ENCODE measurements around the gene ARHGAP26.

ARHGAP26 gene

DNA sequence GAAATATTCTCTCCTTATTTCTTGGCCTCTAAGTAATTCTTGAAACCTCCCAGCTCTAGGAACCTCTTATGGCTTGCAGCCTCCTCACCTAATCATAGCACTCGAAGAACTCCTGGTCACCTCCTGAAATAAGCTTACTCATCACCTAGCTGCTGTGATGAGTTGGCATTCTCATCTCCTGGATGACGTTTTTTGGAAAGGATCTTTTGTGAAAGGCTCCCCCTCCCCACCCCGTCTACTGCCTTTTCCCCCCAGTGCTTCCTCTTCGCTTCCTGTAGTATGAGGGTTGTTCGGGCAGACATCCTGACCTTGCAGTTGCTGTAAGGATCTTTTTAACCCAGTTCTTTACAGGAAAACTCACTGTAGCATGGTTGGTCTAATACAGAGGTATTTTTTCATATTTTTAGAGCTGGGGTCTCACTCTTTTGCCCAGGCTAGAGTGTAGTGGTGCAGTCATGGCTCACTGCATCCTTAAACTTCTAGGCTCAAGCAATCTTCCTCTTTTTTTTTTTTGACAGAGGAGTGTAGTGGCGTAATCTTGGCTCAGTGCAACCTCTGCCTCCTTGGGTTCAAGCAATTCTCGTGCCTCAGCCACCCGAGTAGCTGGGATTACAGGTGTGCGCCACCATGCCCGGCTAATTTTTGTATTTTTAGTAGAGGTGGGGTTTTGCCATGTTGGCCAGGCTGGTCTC, 41.8 kb downstream of the ARHGAP26 start:
- no peak for DNase-seq (ENCODE audit: low spot score)

DNA sequence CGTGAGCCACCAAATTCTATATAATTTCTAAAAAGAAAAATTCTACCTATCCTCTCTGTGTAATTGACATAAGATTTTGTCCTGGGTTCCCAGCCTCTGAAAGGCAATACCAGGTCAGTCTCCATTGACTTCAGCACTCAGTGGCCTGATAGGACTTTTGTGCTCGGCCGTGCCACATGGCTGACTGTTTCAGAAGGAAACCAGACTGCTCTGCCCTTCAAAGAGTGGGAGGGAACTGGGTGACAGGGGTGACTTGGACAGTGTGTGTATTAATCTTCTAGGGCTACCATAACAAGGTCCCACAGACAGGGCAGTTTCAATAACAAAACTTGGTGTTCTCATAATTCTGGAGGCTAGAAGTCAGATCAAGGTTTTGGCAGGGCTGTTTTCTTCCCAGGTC, 43.0 kb downstream of the ARHGAP26 start:
- no peak for DNase-seq (ENCODE audit: low spot score)

DNA sequence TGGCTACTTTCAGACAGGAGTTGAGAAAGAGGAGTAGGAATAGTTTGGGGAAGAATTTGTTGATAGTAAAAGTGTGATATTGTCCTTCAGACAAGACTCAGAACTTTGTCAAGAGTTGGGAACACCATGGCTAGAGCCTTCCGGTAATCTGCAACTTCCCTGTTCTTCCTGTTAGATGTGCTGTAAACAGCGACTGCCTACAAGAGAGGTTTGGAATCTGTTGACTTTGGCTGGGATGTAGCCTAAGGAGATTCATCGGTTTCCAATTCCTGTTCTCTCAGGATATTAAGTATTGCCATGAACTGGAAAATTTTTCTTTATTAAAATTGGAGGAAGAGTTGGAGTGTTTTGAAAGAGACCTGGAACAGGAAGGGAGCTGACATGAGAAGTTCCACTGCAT, 43.9 kb downstream of the ARHGAP26 start:
- DNase-seq (ENCODE audit: low spot score), result no peak

DNA sequence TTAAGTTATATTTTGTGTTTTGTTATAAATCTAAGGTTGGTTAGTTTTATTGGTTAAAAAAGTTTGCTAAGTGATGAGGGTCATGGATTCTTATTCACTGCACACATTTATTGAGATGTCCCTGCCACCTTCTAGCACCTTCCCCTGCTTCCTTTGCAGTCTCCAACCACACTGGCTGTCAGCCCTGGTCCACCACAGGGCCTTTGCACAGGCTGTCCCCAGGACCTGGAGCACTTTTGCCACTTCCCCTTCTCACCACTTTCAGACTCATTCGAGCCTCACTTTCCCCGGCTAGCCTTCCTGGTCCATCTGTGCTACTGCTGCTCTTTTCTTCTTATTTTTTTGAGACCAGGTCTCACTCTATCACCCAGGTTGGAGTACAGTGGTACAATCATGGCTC, 45.3 kb downstream of the ARHGAP26 start:
- no peak for DNase-seq (ENCODE audit: low spot score)

DNA sequence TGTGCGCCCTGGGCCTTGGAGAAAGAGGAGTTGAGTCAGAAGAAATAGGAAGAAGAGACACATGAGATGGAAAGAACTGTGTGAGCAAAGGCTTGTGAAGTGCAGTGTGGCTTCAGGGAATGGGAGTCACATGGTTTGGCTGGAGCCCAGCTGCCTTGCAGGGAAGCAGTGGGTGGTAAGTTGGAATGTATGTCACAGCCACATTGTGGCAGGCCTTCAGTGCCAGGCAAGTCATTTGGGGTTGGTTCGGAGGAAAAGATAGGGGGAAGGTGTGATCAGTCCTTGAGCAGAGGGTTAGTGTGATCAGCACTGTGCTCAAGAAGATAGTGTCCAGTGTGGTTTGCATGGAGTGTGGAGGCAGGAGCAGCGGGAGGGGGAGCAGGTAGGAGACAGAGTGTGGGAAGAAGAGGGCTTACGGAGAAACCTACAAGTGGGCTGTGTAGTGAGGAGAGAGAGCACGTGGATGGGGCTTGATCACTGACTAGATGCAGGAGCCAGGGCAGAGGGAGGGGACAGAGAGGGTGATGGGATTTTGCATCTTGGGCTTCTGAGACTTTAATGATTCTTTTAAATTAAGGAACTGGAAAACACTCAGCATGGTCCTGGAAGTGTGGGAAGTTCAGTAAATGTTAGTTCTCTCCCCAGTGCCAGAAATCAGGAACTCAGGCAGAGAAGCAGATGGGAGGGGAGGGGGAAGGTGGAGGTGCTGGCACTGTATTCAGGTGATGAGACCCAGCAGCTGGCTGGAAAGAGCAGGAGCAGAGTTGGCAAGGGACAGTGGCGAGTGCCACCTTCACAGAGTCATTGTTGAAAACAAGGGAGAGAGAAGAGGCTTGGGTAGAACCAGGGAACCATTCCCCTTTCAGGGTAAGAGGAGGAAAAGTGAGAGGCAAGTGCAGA, 46.6 kb downstream of the ARHGAP26 start:
- DNase-seq (ENCODE audit: low spot score), result no peak

DNA sequence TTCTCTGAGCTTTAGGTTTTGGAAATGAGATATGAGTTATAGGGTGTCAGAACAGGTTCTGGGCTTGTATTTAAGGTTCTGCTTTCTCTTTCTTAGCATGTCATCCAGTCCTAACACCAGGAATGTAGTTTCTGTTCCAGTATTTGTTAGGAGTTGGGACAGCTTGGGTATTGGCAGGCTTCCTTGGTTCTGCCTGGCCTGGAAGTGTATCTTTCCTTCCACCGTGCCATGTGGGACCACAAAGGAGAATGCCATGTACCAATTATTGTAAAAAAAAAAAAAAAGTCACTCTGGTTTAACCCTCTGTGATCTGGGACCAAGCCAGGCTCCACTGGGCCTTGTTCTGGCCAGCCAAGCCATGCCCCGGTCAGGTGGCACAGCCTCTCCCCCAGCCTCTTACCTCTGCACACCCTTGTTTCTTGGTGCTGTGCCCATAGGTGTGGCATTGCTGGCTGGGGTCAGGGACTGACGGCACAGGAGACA, 47.8 kb downstream of the ARHGAP26 start:
- no peak for DNase-seq (ENCODE audit: low spot score)

DNA sequence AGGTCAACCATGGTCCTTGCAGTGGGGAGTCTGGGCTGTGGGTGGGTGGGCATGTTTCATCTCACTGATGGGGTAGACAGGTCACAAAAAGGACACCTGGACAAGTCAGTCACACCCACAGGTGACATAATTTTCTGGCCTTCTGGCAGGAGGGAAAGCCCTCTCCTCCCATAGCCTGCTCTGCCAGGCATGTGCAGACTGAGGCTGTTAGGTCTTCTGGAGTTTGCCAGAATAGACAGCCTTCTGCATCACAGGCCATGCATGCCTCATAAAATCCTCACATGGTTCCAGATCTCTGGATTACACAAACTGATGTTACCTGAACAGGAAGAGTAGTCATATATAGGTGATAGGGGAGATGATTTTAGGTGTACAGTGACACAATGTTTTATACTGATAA, 49.1 kb downstream of the ARHGAP26 start:
- DNase-seq (ENCODE audit: low spot score), result no peak

DNA sequence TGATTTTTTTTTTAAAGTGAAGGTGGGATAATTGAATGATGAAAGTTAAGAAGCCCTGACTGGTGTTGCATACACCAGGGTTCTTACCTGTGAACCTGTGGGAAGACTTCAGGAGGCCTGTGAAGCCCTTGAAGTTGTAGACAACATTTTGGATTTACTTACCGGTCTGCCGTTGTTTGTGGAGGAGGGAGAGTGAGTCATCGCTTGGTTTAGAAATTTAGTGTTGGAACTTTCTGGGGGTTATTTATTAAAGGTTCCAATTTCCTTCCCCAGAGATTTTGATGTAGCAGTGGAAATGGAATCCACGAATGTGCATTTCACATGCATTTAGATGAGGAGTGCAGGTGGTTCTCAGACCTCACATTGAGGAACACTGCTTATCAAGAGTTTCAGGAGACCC, 49.6 kb downstream of the ARHGAP26 start:
- DNase-seq (ENCODE audit: low spot score), result no peak

DNA sequence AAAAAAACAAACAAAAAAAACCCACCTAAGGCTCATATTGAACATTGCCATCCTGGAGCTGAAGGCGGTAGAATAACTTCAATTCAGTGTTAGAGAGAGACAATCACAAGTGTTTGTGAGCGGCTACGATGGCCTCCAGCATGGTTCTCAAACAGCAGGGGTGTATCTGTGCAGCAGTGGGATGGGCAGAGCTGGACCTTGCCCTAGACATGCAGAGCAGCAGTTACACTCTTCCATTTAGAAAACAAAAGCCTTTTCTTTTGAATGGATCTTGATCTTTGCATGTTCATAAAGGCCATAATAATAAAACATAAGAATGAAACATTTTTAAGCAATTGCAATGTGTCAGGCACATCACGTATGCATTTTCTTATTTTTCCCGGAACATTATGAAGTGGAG, 50.3 kb downstream of the ARHGAP26 start:
- no peak for DNase-seq (ENCODE audit: low spot score)

DNA sequence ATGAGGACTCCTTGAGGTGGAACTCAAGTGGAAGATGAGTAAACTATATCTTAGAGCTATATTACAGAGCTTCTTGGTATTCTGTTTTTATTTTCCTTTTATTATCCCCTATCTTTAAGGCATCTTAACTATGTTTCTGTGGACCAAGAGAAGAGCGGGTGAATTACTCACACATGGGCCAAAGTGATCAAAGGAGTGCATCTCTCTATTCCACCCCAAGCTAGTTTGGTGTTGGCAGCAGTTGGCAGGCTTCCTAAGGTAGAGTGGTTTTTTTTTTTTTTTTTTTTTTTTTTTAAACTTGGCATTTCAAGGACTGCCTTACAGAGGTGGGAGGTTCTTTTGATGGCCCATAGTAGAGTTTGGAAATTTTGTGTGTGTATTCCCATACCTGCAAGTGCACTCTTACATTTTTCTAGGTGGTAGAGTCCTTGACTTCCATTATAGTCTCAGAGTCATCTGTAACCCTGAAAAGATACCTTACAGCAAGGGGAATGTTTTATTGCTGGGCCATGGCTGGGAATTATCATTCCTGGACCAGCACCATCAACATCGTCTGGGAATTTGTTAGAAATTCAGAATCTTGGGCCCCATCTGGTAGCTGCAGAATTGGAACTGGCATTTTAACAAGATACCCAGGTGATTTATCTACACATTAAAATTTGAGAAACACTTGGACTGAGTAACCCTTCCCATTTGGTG, 51.0 kb downstream of the ARHGAP26 start:
- DNase-seq (ENCODE audit: low spot score), result no peak

DNA sequence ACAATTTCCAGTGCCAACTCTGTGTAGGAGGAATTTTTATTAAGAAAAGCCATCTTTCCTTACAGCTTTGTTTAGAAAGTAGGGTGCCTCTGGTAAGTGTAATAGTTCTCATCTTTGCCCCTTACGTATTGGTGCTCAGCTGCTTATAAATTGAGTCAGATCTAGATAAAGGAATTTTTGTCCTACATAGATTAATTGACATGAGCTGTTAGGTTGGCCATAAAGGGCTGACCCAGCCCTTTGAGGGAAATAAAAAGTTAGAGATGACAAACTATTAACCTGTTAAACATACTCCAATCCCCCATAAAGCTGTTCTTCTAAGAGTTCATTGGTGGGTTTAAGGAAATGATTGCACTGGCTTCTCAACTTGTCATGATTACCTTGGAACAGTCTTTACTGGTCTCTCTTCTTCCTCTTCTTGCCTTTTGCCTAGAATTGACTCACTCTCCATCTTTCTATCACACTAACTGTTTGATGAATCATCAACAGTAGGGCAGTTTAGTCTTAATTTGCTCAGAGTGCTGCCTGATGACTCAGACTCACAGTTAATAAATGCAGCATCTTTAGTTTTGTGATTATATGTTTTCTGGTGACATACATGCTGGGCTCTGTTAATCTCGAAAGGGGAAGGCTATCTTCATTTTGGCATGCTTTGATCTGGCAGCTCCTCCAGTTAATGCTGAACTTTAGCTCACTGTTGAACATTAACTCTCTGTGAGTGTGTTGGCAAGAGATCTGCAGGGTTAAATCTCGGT, 51.7 kb downstream of the ARHGAP26 start:
- peak; percentile 59 for DNase-seq (ENCODE audit: low spot score)

DNA sequence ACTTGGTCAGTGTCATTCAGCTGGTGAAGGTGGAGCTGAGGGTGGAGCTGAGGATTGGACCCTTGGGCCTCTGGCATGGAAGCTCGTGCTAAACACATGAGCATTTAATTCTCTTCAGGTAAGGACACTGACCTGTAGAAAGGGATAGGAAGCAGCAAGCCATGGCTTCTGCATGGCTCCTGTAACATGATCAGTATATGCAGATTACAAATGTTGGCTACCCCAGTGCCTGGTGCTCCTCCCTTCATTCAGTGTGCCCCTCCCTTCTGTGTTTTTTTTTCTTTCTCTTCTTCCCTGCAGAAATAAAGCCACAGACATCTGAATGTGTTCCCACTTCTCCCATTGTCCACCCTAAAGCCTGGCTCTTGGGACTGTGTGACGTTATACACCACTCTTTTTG, 52.9 kb downstream of the ARHGAP26 start:
- DNase-seq (ENCODE audit: low spot score), result no peak

DNA sequence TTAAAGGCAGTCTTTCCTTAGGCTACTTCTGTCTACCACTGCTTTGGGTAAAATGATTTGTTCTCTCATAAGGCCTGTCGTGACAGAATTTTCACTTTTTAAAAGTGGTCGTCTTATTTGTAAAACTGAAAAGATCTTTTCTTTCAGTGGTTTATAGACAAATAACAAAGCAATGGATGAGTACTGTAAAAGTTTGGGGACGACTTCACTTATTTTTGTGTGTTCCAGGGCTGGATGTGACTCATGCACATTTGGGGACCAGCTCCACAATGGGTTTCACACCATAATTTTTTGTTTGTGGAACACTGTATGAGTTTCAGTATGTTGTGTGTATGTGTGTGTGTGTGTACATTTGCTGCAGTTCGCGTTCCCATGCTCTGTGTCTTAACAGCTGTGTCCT, 53.6 kb downstream of the ARHGAP26 start:
- no peak for DNase-seq (ENCODE audit: low spot score)

DNA sequence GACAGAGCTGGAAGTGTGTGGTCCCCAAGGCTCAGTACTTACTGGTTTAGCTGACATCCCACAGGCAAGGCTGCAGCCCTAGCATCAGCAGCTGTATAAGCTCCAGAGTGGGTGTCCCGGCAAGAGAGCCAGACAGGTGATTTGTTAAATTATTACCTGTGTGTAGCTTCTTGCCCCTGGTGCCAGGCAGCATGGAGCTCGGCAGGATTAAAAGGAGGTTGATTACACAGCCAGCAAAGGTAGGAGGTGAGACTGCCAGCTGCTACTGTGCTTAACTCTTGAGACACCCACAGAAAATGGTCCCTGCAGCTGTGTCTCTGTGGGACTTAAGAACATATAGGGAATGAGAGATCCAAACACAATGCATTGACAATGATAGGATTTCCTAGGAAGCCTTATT, 54.2 kb downstream of the ARHGAP26 start:
- no peak for DNase-seq (ENCODE audit: low spot score)

DNA sequence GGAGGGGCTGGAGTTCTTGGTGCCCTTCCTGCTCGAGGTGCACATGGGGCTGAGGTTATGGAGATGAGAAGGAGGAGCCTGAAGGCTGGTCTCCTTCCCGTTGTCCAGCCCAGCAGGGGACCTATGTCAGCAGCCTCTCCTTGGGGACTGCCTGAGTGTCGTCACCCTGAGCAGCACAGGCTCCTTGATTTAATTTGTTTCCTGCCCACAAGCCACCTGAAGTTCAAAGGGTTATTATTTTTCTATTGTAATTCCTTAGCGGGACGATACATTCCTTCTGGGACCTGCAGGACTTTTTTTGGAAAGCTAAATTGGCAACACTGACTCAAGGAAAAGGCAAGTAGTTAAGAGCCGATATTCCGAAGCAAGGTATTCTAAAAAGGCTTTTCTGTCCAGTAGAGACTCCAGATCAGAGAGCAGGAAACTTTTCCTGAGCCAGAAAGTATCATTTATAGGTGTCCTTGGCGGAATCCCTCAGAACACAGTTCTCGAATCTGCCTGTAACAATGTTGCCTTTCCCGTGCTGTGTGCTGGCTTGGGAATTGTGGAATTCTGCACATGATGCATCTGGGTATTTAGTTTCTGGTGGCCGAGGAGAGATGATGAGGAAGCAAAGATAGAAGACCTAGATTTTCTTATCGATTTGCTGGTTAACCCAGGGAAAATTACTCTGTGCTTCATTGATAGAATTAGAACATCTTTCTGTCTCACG, 55.4 kb downstream of the ARHGAP26 start:
- DNase-seq (ENCODE audit: low spot score), result no peak

DNA sequence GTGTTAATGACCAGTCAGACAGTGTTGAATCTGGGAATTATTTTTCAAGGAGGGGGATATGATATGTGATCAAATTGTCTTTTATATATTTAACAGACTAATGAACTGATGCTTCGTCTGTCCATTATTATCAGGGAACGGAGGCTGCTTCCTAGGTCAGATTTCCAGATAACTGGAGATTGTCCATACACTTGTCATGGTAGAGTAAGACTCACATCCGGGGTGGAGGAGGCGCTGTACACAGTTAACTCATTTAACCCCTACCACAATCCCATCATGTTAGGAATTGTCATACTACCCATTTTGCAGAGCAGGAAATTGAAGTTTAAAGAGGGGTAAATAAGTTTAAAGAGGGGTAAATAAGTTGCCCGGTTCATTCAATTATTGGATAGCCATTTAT, 55.9 kb downstream of the ARHGAP26 start:
- DNase-seq (ENCODE audit: low spot score), result no peak

DNA sequence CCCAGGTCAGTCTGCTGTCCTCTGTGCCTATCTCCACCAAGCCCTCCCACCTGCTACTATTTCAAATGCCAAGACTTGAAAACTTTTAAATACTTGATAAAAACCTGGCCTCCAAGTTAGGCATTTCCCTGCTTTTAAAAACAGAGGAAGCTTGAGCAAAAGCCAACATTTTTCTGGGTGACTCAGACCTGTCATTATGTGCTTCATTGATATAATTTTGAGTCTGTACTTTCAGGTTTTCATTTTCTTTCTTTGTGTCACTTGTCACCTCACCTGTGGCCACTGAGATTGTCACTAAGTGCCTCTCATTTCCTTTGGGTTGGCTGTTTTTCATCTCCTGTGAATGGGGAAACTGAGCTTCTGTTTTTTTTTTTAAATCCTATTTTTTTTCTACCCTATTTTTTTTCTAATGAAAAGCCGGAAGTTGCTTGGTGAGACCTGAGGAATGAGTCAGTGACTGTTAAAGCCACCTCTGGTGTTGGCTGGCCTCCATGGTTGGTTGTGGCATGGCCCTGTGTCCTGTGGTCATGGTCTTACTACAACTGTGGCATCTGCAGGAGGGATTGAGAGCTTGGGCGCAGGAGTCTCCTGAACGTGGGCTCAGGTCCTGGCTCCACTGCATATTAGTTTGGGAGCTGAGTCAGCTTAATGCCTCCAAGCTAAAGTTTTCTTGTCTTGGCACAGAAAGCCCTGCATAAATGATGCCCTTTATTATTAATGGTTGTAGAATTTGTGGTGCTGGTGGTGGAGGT, 56.7 kb downstream of the ARHGAP26 start:
- DNase-seq (ENCODE audit: low spot score), result peak; percentile 35

DNA sequence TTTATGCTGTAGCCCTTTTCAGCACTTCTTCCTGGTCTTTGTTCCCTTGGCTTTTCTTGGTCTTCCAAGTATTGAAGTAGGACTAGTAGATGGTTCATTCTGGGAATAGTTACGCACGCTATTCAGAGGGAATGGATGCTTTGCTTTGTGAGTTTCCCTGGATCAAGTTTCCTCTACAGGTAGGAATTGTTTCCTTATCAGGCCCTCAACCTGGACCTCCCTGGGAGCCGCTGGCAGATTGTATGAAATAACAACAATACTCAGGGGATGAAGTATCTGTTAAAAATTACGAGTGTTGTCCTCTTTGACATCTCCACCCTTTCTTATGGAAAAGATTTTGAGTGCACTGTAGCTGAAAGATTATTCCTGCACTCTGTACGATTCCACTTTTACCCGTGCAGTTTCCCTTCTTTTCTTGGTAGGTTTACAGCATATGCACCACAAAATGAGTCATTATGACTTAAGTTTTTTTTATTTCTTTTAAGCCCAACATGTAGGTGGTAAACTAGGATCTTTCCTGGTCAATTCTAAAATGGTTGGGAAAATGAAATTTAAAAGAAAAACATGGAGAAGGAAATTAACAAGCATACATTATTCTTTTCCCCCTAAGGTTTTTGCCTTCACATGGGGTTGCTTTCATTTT, 57.9 kb downstream of the ARHGAP26 start:
- no peak for DNase-seq (ENCODE audit: low spot score)

DNA sequence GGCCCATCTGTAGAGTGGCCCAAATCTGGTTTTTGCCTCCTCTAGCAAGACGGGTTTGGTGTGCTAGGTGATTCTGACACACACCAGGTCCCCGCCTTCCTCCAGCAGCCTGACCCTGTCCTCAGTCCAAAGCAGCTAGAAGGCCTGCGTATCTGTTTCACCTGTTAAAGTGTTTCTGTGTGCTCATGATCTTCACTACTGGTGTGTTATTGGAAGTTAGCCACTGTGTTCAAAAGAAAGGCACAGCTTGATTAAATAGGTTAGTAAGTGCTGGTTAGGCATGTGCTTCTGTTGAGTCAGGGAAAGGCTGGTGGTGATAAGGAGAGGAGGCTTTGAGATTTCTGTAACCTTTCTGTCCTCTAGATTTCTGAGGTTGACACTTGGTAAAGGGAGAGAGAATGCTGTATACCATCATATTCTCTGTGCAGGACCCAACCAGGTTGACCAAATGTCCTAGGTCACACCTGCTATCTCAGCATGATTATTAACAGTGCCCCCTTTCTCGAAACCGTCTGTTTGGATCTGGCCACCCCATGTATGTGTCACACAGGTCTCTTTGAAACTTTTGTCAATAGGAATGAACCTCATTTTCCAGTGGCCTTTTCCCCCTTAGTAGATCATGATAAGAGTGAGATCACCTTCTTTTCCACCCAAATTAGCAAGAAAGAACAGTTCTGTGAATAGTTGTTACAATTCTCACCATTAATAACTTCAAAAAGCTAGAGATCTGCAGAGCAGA, 58.8 kb downstream of the ARHGAP26 start:
- DNase-seq (ENCODE audit: low spot score), result no peak
